Measurements from ENCODE around the gene GALNT17.

DNA sequence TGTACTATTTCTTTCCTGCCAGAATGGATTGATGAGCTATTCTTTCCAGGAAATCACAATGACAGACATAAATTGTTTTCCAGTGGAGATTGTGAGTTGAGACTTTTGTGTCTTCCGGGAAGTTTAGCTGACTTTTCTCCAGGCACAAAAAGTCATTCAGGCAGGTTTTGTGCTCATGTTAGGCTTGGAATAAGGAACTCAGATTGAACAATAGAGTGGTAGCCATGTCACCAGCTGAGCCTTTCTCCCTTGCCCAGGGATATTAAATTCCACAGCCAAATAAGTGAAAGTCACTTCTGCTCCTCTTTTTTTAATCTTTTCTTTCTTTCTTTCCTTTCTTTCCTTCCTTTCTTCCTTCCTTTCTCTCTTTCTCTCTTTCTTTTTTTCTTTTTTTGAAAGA, 559.6 kb downstream of the GALNT17 start:
- no peak for TF ChIP-seq TAF1 (IDR thresholded peaks at IDR 0.05; ENCODE audit: borderline replicate concordance, insufficient read depth, low read length)
- TF ChIP-seq SIN3A (IDR thresholded peaks at IDR 0.05; ENCODE audit: borderline replicate concordance, insufficient read depth, low read length), result no peak
